Neuronal stem cell (in vitro differentiated cells): ENCODE data around the gene CRTC2. TPM values are rescaled to one million over a fixed set of nuclear protein-coding genes. Genes with fewer than 3 reads are reported as not detected.
"Not testable (repeated sequence)": the region's sequence is repeated elsewhere in the genome, so short reads cannot be mapped to it uniquely, and the experiment has no call there.

Experiments
- DNase-seq: peaks from one replicate; pipeline ENCODE4 v3.0.0-alpha.2; 2013; ENCODE audit warnings: low spot score
- H2AFZ ChIP-seq: one replicate; pipeline ENCODE4 v1.6.1; 2013; ENCODE audit warnings: mild to moderate bottlenecking, low read length, inconsistent platforms
- H2AK5ac ChIP-seq: 2 replicates; pipeline ENCODE4 v1.6.1; 2013; ENCODE audit warnings: low read depth, mild to moderate bottlenecking, inconsistent platforms, low read length, moderate library complexity, mixed read lengths
- H2BK120ac ChIP-seq: 2 replicates; pipeline ENCODE4 v1.6.1; 2013; ENCODE audit warnings: low read depth, mild to moderate bottlenecking, inconsistent platforms, low read length, moderate library complexity, mixed read lengths
- H2BK12ac ChIP-seq: one replicate; pipeline ENCODE4 v1.6.1; 2013; ENCODE audit warnings: low read length, inconsistent platforms
- H2BK15ac ChIP-seq: 2 replicates; pipeline ENCODE4 v1.6.1; 2013; ENCODE audit warnings: mild to moderate bottlenecking, low read length, inconsistent platforms, mixed read lengths
- H2BK5ac ChIP-seq: one replicate; pipeline ENCODE4 v1.6.1; 2013; ENCODE audit warnings: inconsistent platforms, mild to moderate bottlenecking, low read length, moderate library complexity
- H3K14ac ChIP-seq: one replicate; pipeline ENCODE4 v1.6.1; 2013; ENCODE audit warnings: low read length, inconsistent platforms
- H3K18ac ChIP-seq: 2 replicates; pipeline ENCODE4 v1.6.1; 2013; ENCODE audit warnings: low read length, inconsistent platforms
- H3K23ac ChIP-seq: 2 replicates; pipeline ENCODE4 v1.6.1; 2013; ENCODE audit warnings: low read depth, mild to moderate bottlenecking, mixed read lengths, low read length, inconsistent platforms; ENCODE audit not compliant: poor library complexity
- H3K27ac ChIP-seq: replicated peaks from 3 replicates; pipeline ENCODE4 v1.5.1; 2013; ENCODE audit warnings: low read length, inconsistent platforms
- H3K27me3 ChIP-seq, 3 experiments: 2 replicates each; pipeline ENCODE4 v1.6.1; 2013; ENCODE audit warnings: low read length in 3 of 3, mild to moderate bottlenecking in 2 of 3, inconsistent platforms in 1 of 3, low read depth in 1 of 3, mixed read lengths in 1 of 3, moderate library complexity in 1 of 3; ENCODE audit not compliant: control insufficient read depth in 3 of 3, insufficient read depth in 3 of 3
- H3K36me3 ChIP-seq, 2 donors: replicated peaks in 1 of 2; 2 replicates each; pipeline ENCODE4 v1.6.1; 2013; ENCODE audit warnings: low read length in 2 of 2; ENCODE audit not compliant: control insufficient read depth in 2 of 2, insufficient read depth in 2 of 2
- H3K4ac ChIP-seq: 2 replicates; pipeline ENCODE4 v1.6.1; 2013; ENCODE audit warnings: inconsistent platforms, mild to moderate bottlenecking, low read length, moderate library complexity
- H3K4me1 ChIP-seq, 2 donors: 1 replicate in 1 of 2; 2 replicates in 1 of 2; pipeline ENCODE4 v1.6.1; 2013; ENCODE audit warnings: low read length in 2 of 2, low read depth in 1 of 2; ENCODE audit not compliant: control insufficient read depth in 2 of 2, insufficient read depth in 1 of 2
- H3K4me2 ChIP-seq: one replicate; pipeline ENCODE4 v1.6.1; 2013; ENCODE audit warnings: mild to moderate bottlenecking, low read length, inconsistent platforms; ENCODE audit not compliant: insufficient read depth, poor library complexity, severe bottlenecking
- H3K4me3 ChIP-seq, 2 donors: 2 replicates each; pipeline ENCODE4 v1.5.1; 2013; ENCODE audit warnings: low read length in 2 of 2, mild to moderate bottlenecking in 2 of 2, inconsistent platforms in 1 of 2, moderate library complexity in 1 of 2
- H3K79me1 ChIP-seq: one replicate; pipeline ENCODE4 v1.6.1; 2013; ENCODE audit warnings: low read depth, mild to moderate bottlenecking, inconsistent platforms, low read length, moderate library complexity
- H3K9ac ChIP-seq: one replicate; pipeline ENCODE4 v1.6.1; 2013; ENCODE audit warnings: mild to moderate bottlenecking, low read depth, low read length, inconsistent platforms; ENCODE audit not compliant: poor library complexity
- H3K9me3 ChIP-seq, 2 donors: replicated peaks in 1 of 2; 2 replicates each; pipeline versions ENCODE3 to v1.6.1; 2013; ENCODE audit warnings: low read length in 2 of 2, mild to moderate bottlenecking in 2 of 2, inconsistent platforms in 1 of 2, low read depth in 1 of 2, mixed read lengths in 1 of 2, moderate library complexity in 1 of 2; ENCODE audit not compliant: control insufficient read depth in 2 of 2, insufficient read depth in 1 of 2
- H4K8ac ChIP-seq: one replicate; pipeline ENCODE4 v1.6.1; 2013; ENCODE audit warnings: low read depth, mild to moderate bottlenecking, inconsistent platforms, low read length, moderate library complexity
- H4K91ac ChIP-seq: one replicate; pipeline ENCODE4 v1.6.1; 2013; ENCODE audit warnings: low read length, low read depth, mild to moderate bottlenecking, inconsistent platforms; ENCODE audit not compliant: poor library complexity
- WGBS, 2 donors: extraction: QIAGEN DNeasy Blood & Tissue Kit; methylation state at CpG; one replicate each; pipeline ENCODE4 v1.1.7; 2013; ENCODE audit warnings: missing lambda C conversion rate in 2 of 2, mixed read lengths in 1 of 2; ENCODE audit not compliant: insufficient read length in 2 of 2, insufficient replicate concordance in 1 of 2; ENCODE audit errors: extremely low coverage in 2 of 2; 5-methylcytosine and 5-hydroxymethylcytosine counted together
- polyA plus RNA-seq, 2 experiments: library from polyadenylated mRNA; stranded (reverse); fragments of 200-250 nt; gene quantifications; one replicate each; pipeline ENCODE4 v1.2.3, GENCODE V29; 2013

The CRTC2 gene
- polyA plus RNA-seq (2013, experiment 1 of 2), result 22.5 TPM
- 21.8 TPM for polyA plus RNA-seq (2013, experiment 2 of 2)

GRCh38 chr1:153958111-153958960 is at the start of gene CRTC2:
TSS of gene CRTC2 (minus strand) at chr1:153958612. CDS start at chr1:153958497, 115 bp downstream.
- no peak within 1 kb of the TSS for H2BK15ac ChIP-seq
- peak within 1 kb of the TSS; percentile 97 for H3K18ac ChIP-seq
- peak within 1 kb of the TSS; percentile 43 for H2BK5ac ChIP-seq
- H3K23ac ChIP-seq, result peak within 1 kb of the TSS; percentile 95
- no CpG with 5 or more reads among the region's 75 CpGs for WGBS, 2 donors
- no peak within 1 kb of the TSS for H3K4ac ChIP-seq
- H2AFZ ChIP-seq, result peak within 1 kb of the TSS; percentile 90
- H3K4me1 ChIP-seq, result peaks cover 21 to 25% of the 10 kb centered on the region in 2 donors
- H3K9ac ChIP-seq, result peak within 1 kb of the TSS; percentile 94
- DNase-seq, result peak; percentile 97
- peaks cover 20 to 51% of the 10 kb centered on the region in 2 donors for H3K36me3 ChIP-seq
- H3K14ac ChIP-seq, result peak within 1 kb of the TSS; percentile 72
- H4K8ac ChIP-seq, result no peak within 1 kb of the TSS
- H2BK12ac ChIP-seq, result no peak within 1 kb of the TSS
- peaks cover 18% of the 10 kb centered on the region for H3K79me1 ChIP-seq
- H2AK5ac ChIP-seq, result no peak within 1 kb of the TSS
- no peak within 1 kb of the TSS for H2BK120ac ChIP-seq
- peak within 1 kb of the TSS; percentile 88 to 97 for H3K4me3 ChIP-seq
- no peaks in the 10 kb centered on the region for H3K9me3 ChIP-seq
- H3K27me3 ChIP-seq, result no peaks in the 10 kb centered on the region
- peak within 1 kb of the TSS; percentile 88 for H3K27ac ChIP-seq
- no peak within 1 kb of the TSS for H4K91ac ChIP-seq
- peak within 1 kb of the TSS; percentile 56 for H3K4me2 ChIP-seq

- Histone ChIP-seq H2AK5ac (no peak overlapping the region), H3K27ac (no peak overlapping the region), H2BK15ac (no peak overlapping the region), H2AFZ (no peak overlapping the region), H2BK5ac (no peak overlapping the region), H3K27me3 (no peaks in the 10 kb centered on the region), H2BK120ac (no peak overlapping the region), H2BK12ac (no peak overlapping the region), H3K9me3 (no peaks in the 10 kb centered on the region), H3K18ac (no peak overlapping the region), H3K79me1 (no peaks in the 10 kb centered on the region), H3K4me1 (peaks cover 0 to 6% of the 10 kb centered on the region in 2 donors), H4K91ac (no peak overlapping the region), H3K4me2 (no peak overlapping the region), H4K8ac (no peak overlapping the region), H3K23ac (no peak overlapping the region), H3K36me3 (no peaks in the 10 kb centered on the region), H3K14ac (no peak overlapping the region), H3K4ac (no peak overlapping the region), H3K4me3 (no peak overlapping the region), H3K9ac (no peak overlapping the region)
- no peak for DNase-seq
- no CpG with 5 or more reads among the region's 3 CpGs for WGBS, 2 donors
These were observed 47.7 kb upstream of the CRTC2 start for GRCh38 chr1:154006136-154006535.

- Histone ChIP-seq H2BK15ac (no peak overlapping the region), H3K36me3 (peaks cover 3 to 4% of the 10 kb centered on the region in 2 donors), H3K4me3 (no peak overlapping the region), H3K9ac (no peak overlapping the region), H3K27me3 (no peaks in the 10 kb centered on the region), H3K9me3 (peaks cover 3% of the 10 kb centered on the region in 2 donors), H4K91ac (no peak overlapping the region), H3K4me1 (peaks cover 0 to 6% of the 10 kb centered on the region in 2 donors), H2BK12ac (no peak overlapping the region), H3K23ac (no peak overlapping the region), H3K27ac (no peak overlapping the region), H2BK5ac (no peak overlapping the region), H3K18ac (no peak overlapping the region), H3K4ac (no peak overlapping the region), H3K4me2 (no peak overlapping the region), H4K8ac (no peak overlapping the region), H3K79me1 (no peaks in the 10 kb centered on the region), H2AK5ac (no peak overlapping the region), H3K14ac (no peak overlapping the region), H2BK120ac (no peak overlapping the region), H2AFZ (no peak overlapping the region)
- no peak for DNase-seq
- no CpG with 5 or more reads among the region's 4 CpGs for WGBS, 2 donors
These were observed 42.0 kb upstream of the CRTC2 start for GRCh38 chr1:154000420-154000819.

- not testable (repeated sequence) for H3K27me3 ChIP-seq, H2BK120ac ChIP-seq, H2BK15ac ChIP-seq, H3K18ac ChIP-seq, H3K4ac ChIP-seq, H3K4me2 ChIP-seq, H3K4me1 ChIP-seq, H4K91ac ChIP-seq, H3K23ac ChIP-seq, H2AFZ ChIP-seq, DNase-seq, H3K79me1 ChIP-seq, H3K9ac ChIP-seq, H2BK5ac ChIP-seq, H4K8ac ChIP-seq, H3K27ac ChIP-seq, H3K4me3 ChIP-seq, H2AK5ac ChIP-seq, H2BK12ac ChIP-seq, H3K9me3 ChIP-seq, H3K14ac ChIP-seq
- no CpG with 5 or more reads among the region's 10 CpGs for WGBS, 2 donors
- H3K36me3 ChIP-seq, result peaks cover 23 to 36% of the 10 kb centered on the region in 2 donors
These were observed 38.5 kb upstream of the CRTC2 start for GRCh38 chr1:153996882-153997281.
